ENCODE results near the gene KRTAP12-2.

The KRTAP12-2 gene

DNA sequence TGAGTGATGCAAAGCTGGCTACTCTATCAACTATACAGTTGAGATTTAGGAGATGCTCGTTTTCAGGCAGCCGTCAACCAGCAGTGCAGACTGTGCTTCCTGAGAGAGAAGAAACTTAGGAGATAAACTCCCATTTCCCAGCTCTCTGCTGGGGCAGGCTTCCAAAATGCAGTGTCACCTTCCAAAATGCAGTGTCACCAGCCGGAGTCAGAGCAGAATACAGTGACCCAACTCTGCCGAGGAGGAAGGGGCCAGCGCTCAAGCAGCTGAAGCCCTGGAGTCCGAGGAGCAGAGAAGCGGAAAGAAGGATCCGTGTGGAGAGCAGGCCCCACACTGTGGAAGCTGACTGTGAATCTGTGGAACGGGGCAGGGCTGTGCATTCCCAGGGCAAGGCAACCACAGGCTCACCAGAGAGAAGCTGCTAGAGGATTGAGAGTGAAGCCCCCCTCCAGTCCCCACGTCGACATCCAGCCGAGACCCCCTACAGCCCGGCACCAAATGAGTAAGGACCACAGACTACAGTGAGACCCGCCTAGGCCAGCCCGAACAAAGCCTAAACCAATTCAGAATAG, 15.9 kb upstream of the KRTAP12-2 start:
- TF ChIP-seq EZH2phosphoT487 (conservative IDR thresholded peaks at IDR 0.05; ENCODE audit: low read length), result no peak
- TF ChIP-seq, protein P1, sequence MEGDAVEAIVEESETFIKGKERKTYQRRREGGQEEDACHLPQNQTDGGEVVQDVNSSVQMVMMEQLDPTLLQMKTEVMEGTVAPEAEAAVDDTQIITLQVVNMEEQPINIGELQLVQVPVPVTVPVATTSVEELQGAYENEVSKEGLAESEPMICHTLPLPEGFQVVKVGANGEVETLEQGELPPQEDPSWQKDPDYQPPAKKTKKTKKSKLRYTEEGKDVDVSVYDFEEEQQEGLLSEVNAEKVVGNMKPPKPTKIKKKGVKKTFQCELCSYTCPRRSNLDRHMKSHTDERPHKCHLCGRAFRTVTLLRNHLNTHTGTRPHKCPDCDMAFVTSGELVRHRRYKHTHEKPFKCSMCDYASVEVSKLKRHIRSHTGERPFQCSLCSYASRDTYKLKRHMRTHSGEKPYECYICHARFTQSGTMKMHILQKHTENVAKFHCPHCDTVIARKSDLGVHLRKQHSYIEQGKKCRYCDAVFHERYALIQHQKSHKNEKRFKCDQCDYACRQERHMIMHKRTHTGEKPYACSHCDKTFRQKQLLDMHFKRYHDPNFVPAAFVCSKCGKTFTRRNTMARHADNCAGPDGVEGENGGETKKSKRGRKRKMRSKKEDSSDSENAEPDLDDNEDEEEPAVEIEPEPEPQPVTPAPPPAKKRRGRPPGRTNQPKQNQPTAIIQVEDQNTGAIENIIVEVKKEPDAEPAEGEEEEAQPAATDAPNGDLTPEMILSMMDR (IDR thresholded peaks at IDR 0.05; ENCODE audit: insufficient read depth, low read length, poor library complexity, severe bottlenecking), result no peak
- no peaks in the 10 kb centered on the region for H3K79me2 ChIP-seq (ENCODE audit: insufficient read depth, low read length)
- no peaks in the 10 kb centered on the region for H3K9me2 ChIP-seq (replicated peaks; ENCODE audit: insufficient read depth, low read length)
- no peak overlapping the region for H2AFZ ChIP-seq (ENCODE audit: low read depth, low read length, severe bottlenecking)
- H3K4me3 ChIP-seq (ENCODE audit: insufficient read depth, low read length, poor library complexity, severe bottlenecking), result no peak overlapping the region
- H3F3A ChIP-seq (ENCODE audit: insufficient read depth), result no peaks in the 10 kb centered on the region
- H3K9ac ChIP-seq (ENCODE audit: low read length), result no peak overlapping the region
- no peak overlapping the region for H3K4me2 ChIP-seq (ENCODE audit: low read depth, low read length, poor library complexity, severe bottlenecking)
- H3K9me3 ChIP-seq (ENCODE audit: insufficient read depth, low read length), result no peaks in the 10 kb centered on the region
- H3K36me3 ChIP-seq (ENCODE audit: low read length), result no peaks in the 10 kb centered on the region
- H4K20me1 ChIP-seq (ENCODE audit: low read depth, low read length), result no peaks in the 10 kb centered on the region
- H3K27ac ChIP-seq (ENCODE audit: low read depth, low read length), result no peak overlapping the region
- no peaks in the 10 kb centered on the region for H3K27me3 ChIP-seq (ENCODE audit: low read length)

DNA sequence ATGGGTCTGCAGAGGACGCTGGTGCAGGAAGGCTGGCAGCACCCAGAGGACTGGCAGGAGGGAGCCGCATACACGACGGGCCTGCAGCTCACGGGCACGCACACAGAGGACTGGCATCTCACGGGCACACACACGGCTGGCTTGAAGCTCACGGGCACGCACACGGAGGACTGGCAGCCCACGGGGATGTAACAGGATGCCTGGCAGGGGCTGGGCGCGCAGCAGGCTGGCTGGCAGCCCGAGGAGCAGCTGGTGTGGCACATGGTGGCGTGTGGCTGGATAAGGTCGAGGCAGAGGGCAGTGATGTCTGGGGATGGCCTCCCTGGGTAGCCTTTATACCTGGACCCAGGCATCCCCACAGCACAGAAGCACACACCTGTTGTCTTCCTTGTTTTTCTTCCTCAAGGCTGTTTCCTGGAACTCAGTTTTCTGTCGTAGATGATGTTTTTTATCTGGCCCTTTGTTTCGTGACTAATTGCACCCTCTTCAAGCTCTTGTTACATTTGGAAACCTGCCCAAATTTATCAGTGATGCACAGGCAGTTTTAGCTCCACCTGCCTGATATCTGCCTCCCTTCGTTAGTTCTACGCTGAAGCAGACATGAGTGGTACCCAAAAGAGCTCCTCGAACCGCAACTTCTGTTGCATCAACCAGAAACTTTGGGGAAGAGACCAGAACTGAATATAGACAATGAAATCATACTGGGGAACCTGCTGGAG, 15.3 kb upstream of the KRTAP12-2 start, which contains the start of gene KRTAP12-1:
Gene KRTAP12-1, minus strand, starts transcription at position 303 of the 719 bp plus-strand sequence. Its CDS starts 40 bp downstream, at position 263.
- Histone ChIP-seq H3K4me2 (ENCODE audit: low read depth, low read length, poor library complexity, severe bottlenecking) (no peak within 1 kb of the TSS), H3K9ac (ENCODE audit: low read length) (no peak within 1 kb of the TSS), H3K27me3 (ENCODE audit: low read length) (no peaks in the 10 kb centered on the region), H3K36me3 (ENCODE audit: low read length) (no peaks in the 10 kb centered on the region), H2AFZ (ENCODE audit: low read depth, low read length, severe bottlenecking) (no peak within 1 kb of the TSS), H3K27ac (ENCODE audit: low read depth, low read length) (no peak within 1 kb of the TSS), H3F3A (ENCODE audit: insufficient read depth) (no peaks in the 10 kb centered on the region), H4K20me1 (ENCODE audit: low read depth, low read length) (no peaks in the 10 kb centered on the region), H3K9me2 (replicated peaks; ENCODE audit: insufficient read depth, low read length) (no peaks in the 10 kb centered on the region), H3K9me3 (ENCODE audit: insufficient read depth, low read length) (no peaks in the 10 kb centered on the region), H3K79me2 (ENCODE audit: insufficient read depth, low read length) (no peaks in the 10 kb centered on the region), H3K4me3 (ENCODE audit: insufficient read depth, low read length, poor library complexity, severe bottlenecking) (no peak within 1 kb of the TSS)
- TF ChIP-seq EZH2phosphoT487 (conservative IDR thresholded peaks at IDR 0.05; ENCODE audit: low read length), result no peak
- TF ChIP-seq, protein P1 (IDR thresholded peaks at IDR 0.05; ENCODE audit: insufficient read depth, low read length, poor library complexity, severe bottlenecking), result no peak

GRCh38 chr21:44681152-44681551, 14.4 kb upstream of the KRTAP12-2 start:
- Histone ChIP-seq H3K9me2 (replicated peaks; ENCODE audit: insufficient read depth, low read length) (no peaks in the 10 kb centered on the region), H2AFZ (ENCODE audit: low read depth, low read length, severe bottlenecking) (no peak overlapping the region), H4K20me1 (ENCODE audit: low read depth, low read length) (no peaks in the 10 kb centered on the region), H3K36me3 (ENCODE audit: low read length) (no peaks in the 10 kb centered on the region), H3K4me2 (ENCODE audit: low read depth, low read length, poor library complexity, severe bottlenecking) (no peak overlapping the region), H3K27ac (ENCODE audit: low read depth, low read length) (no peak overlapping the region), H3K79me2 (ENCODE audit: insufficient read depth, low read length) (no peaks in the 10 kb centered on the region), H3K27me3 (ENCODE audit: low read length) (no peaks in the 10 kb centered on the region), H3K9ac (ENCODE audit: low read length) (no peak overlapping the region), H3K4me3 (ENCODE audit: insufficient read depth, low read length, poor library complexity, severe bottlenecking) (no peak overlapping the region), H3F3A (ENCODE audit: insufficient read depth) (no peaks in the 10 kb centered on the region), H3K9me3 (ENCODE audit: insufficient read depth, low read length) (no peaks in the 10 kb centered on the region)
- TF ChIP-seq EZH2phosphoT487 (conservative IDR thresholded peaks at IDR 0.05; ENCODE audit: low read length), result no peak

GRCh38 chr21:44677881-44678280, 11.2 kb upstream of the KRTAP12-2 start:
- Histone ChIP-seq H3K9ac (ENCODE audit: low read length) (no peak overlapping the region), H3K36me3 (ENCODE audit: low read length) (no peaks in the 10 kb centered on the region), H3K4me3 (ENCODE audit: insufficient read depth, low read length, poor library complexity, severe bottlenecking) (no peak overlapping the region), H4K20me1 (ENCODE audit: low read depth, low read length) (no peaks in the 10 kb centered on the region), H3K4me2 (ENCODE audit: low read depth, low read length, poor library complexity, severe bottlenecking) (no peak overlapping the region), H3K27ac (ENCODE audit: low read depth, low read length) (no peak overlapping the region), H3K79me2 (ENCODE audit: insufficient read depth, low read length) (no peaks in the 10 kb centered on the region), H3K9me3 (ENCODE audit: insufficient read depth, low read length) (no peaks in the 10 kb centered on the region), H2AFZ (ENCODE audit: low read depth, low read length, severe bottlenecking) (no peak overlapping the region), H3F3A (ENCODE audit: insufficient read depth) (no peaks in the 10 kb centered on the region), H3K27me3 (ENCODE audit: low read length) (no peaks in the 10 kb centered on the region), H3K9me2 (replicated peaks; ENCODE audit: insufficient read depth, low read length) (no peaks in the 10 kb centered on the region)
- no peak for TF ChIP-seq EZH2phosphoT487 (conservative IDR thresholded peaks at IDR 0.05; ENCODE audit: low read length)
- TF ChIP-seq, protein P1 (IDR thresholded peaks at IDR 0.05; ENCODE audit: insufficient read depth, low read length, poor library complexity, severe bottlenecking), result no peak

Data from SU-DHL-6 (cell line).